Liver (tissue), 3 donors: ENCODE results near the gene BTN3A1.

ENCODE experiments used
- ATF3 ChIP-seq: IDR thresholded peaks from 2 replicates; pipeline ENCODE4 v1.6.1; 2016; ENCODE audit warnings: antibody characterized with exemption
- CTCF ChIP-seq: fragments of 150-350 bp; IDR thresholded peaks from 2 replicates; pipeline ENCODE4 v1.5.1; 2017; ENCODE audit warnings: improper control_type of control experiment, low read depth, low read length; ENCODE audit not compliant: missing input control
- EGR1 ChIP-seq, 2 donors: IDR thresholded peaks; 2 replicates each; pipeline ENCODE4 v1.6.1; 2016 to 2018; ENCODE audit warnings: antibody characterized with exemption in 2 of 2, low read depth in 2 of 2
- FOXA2 ChIP-seq: IDR thresholded peaks from 2 replicates; pipeline ENCODE4 v1.6.1; 2016; ENCODE audit warnings: antibody characterized with exemption
- GABPA ChIP-seq, 2 donors: IDR thresholded peaks in 1 of 2; conservative IDR thresholded peaks in 1 of 2; 2 replicates each; pipeline ENCODE4 v1.6.1; 2016; ENCODE audit warnings: antibody characterized with exemption in 2 of 2, mild to moderate bottlenecking in 1 of 2, moderate library complexity in 1 of 2
- JUND ChIP-seq, 2 donors: IDR thresholded peaks; 2 replicates each; pipeline ENCODE4 v1.6.1; 2016; ENCODE audit warnings: antibody characterized with exemption in 2 of 2
- MAX ChIP-seq: IDR thresholded peaks from 2 replicates; pipeline ENCODE4 v1.6.1; 2016; ENCODE audit warnings: antibody characterized with exemption
- RAD21 ChIP-seq, 2 donors: IDR thresholded peaks; 2 replicates each; pipeline ENCODE4 v1.6.1; 2016; ENCODE audit warnings: antibody characterized with exemption in 2 of 2, mild to moderate bottlenecking in 2 of 2
- REST ChIP-seq: IDR thresholded peaks from 2 replicates; pipeline ENCODE4 v1.6.1; 2016; ENCODE audit warnings: antibody characterized with exemption, mild to moderate bottlenecking
- RXRA ChIP-seq, 2 donors: IDR thresholded peaks; 2 replicates each; pipeline ENCODE4 v1.6.1; 2017 to 2018; ENCODE audit warnings: antibody characterized with exemption in 2 of 2, mild to moderate bottlenecking in 1 of 2
- SP1 ChIP-seq: IDR thresholded peaks from 2 replicates; pipeline ENCODE4 v1.6.1; 2018; ENCODE audit warnings: antibody characterized with exemption, mild to moderate bottlenecking
- TAF1 ChIP-seq: conservative IDR thresholded peaks from 2 replicates; pipeline ENCODE4 v1.6.1; 2016; ENCODE audit warnings: antibody characterized with exemption, mild to moderate bottlenecking
- YY1 ChIP-seq: IDR thresholded peaks from 2 replicates; pipeline ENCODE4 v1.6.1; 2016; ENCODE audit warnings: antibody characterized with exemption, mild to moderate bottlenecking
- TF ChIP-seq, protein P1 (sequence below): IDR thresholded peaks from 2 replicates; pipeline ENCODE4 v1.6.1; 2016; ENCODE audit warnings: antibody characterized with exemption
- donor health status: healthy.
- donor health status: healthy.

- TF ChIP-seq SP1 (peak; percentile 34), GABPA (IDR thresholded peaks at IDR 0.05 in 1 of 2, conservative IDR thresholded peaks at IDR 0.05 in 1 of 2) (no peak), ATF3 (no peak), CTCF (no peak), REST (peak; percentile 44), TAF1 (no peak), MAX (no peak), RAD21 (IDR thresholded peaks at IDR 0.05) (no peak), YY1 (no peak), EGR1 (IDR thresholded peaks at IDR 0.05; ENCODE audit: low read depth in 2 of 2) (no peak), RXRA (IDR thresholded peaks at IDR 0.05) (no peak), JUND (IDR thresholded peaks at IDR 0.05) (no peak), FOXA2 (no peak)
- TF ChIP-seq, protein P1, sequence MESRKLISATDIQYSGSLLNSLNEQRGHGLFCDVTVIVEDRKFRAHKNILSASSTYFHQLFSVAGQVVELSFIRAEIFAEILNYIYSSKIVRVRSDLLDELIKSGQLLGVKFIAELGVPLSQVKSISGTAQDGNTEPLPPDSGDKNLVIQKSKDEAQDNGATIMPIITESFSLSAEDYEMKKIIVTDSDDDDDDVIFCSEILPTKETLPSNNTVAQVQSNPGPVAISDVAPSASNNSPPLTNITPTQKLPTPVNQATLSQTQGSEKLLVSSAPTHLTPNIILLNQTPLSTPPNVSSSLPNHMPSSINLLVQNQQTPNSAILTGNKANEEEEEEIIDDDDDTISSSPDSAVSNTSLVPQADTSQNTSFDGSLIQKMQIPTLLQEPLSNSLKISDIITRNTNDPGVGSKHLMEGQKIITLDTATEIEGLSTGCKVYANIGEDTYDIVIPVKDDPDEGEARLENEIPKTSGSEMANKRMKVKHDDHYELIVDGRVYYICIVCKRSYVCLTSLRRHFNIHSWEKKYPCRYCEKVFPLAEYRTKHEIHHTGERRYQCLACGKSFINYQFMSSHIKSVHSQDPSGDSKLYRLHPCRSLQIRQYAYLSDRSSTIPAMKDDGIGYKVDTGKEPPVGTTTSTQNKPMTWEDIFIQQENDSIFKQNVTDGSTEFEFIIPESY = no peak
Measured at GRCh38 chr6:26457264-26457805, 55.3 kb downstream of the BTN3A1 start.
